HCT116 (cell line): ENCODE data around the gene CDKL4. TPM values are rescaled to one million over a fixed set of nuclear protein-coding genes. Genes with fewer than 3 reads are reported as not detected.
"Not testable (repeated sequence)": the region's sequence is repeated elsewhere in the genome, so short reads cannot be mapped to it uniquely, and the experiment has no call there.

Experiments used
- ATAC-seq: fragments of 200-7000 bp; cut with Tn5 transposase; 2 replicates; pipeline ENCODE4 v1.9.1; 2020; ENCODE audit warnings: mild to moderate bottlenecking, moderate library complexity
- BruUV-seq: library from RNA; stranded (reverse); fragments of 400-500 nt; replicated peaks from 2 replicates; lab custom pipeline; 2021; lab: Mats Ljungman, UMichigan
- CTCF ChIA-PET: fragments of 300-600 bp; sonication (Branson Sonifier 250); formaldehyde crosslinking; loops from one replicate; lab custom pipeline; 2021; ENCODE audit warnings: antibody characterized with exemption; lab: Charles Lee
- POLR2A ChIA-PET: fragments of 300-600, 350-600 bp; sonication (Branson Sonifier 250); formaldehyde crosslinking; loops from one replicate; lab custom pipeline; 2021; ENCODE audit warnings: antibody characterized with exemption; lab: Charles Lee
- RAD21 ChIA-PET, 2 experiments: fragments of 300-600 bp; sonication (Branson Sonifier 250); formaldehyde crosslinking; loops; one replicate each; lab custom pipeline; 2023; ENCODE audit warnings: low total read pairs in 2 of 2; ENCODE audit not compliant: uncharacterized antibody in 2 of 2, unreplicated experiment in 2 of 2, low non-redundant PET in 1 of 2; lab: Charles Lee
- DNase-seq: peaks from one replicate; pipeline ENCODE4 v3.0.0-alpha.2; 2010; ENCODE audit warnings: low read depth, low spot score
- H2AFZ ChIP-seq: fragments of 200-600 bp; shearing (Covaris generic), sonication (generic); 2 replicates; pipeline ENCODE4 v1.6.1; 2017; ENCODE audit warnings: low read depth, mixed run types, mixed read lengths, antibody characterized with exemption, low read length; ENCODE audit not compliant: poor library complexity, severe bottlenecking
- H3K27ac ChIP-seq: 2 replicates; pipeline ENCODE4 v1.5.1; 2012; ENCODE audit warnings: low read depth, low read length
- H3K27me3 ChIP-seq: fragments of 200-600 bp; sonication (generic); 2 replicates; pipeline ENCODE4 v1.6.1; 2016; ENCODE audit warnings: mixed run types, low read length, mixed read lengths; ENCODE audit not compliant: insufficient read depth
- H3K36me3 ChIP-seq, 2 experiments: fragments of 200-500 bp in 1 of 2; fragments of 200-600 bp in 1 of 2; sonication (Bioruptor generic) in 1 of 2; sonication (generic) in 1 of 2; 2 replicates each; pipeline versions ENCODE4 v1.5.1 to v1.6.1; 2014 to 2016; ENCODE audit warnings: low read length in 2 of 2, inconsistent platforms in 1 of 2, mixed read lengths in 1 of 2, mixed run types in 1 of 2; ENCODE audit not compliant: insufficient read depth in 2 of 2, control insufficient read depth in 1 of 2
- H3K4me1 ChIP-seq, 2 experiments: fragments of 200-600 bp in 1 of 2; sonication (generic) in 1 of 2; 2 replicates each; pipeline versions ENCODE4 v1.5.1 to v1.6.1; 2012 to 2017; ENCODE audit warnings: low read length in 2 of 2, inconsistent platforms in 1 of 2, mild to moderate bottlenecking in 1 of 2, mixed read lengths in 1 of 2, mixed run types in 1 of 2, moderate library complexity in 1 of 2; ENCODE audit not compliant: insufficient read depth in 2 of 2, control insufficient read depth in 1 of 2
- H3K4me2 ChIP-seq: fragments of 200-600 bp; sonication (generic); 2 replicates; pipeline ENCODE4 v1.6.1; 2017; ENCODE audit warnings: mixed run types, low read length, mixed read lengths
- H3K4me3 ChIP-seq, 2 experiments: fragments of 200-600 bp in 1 of 2; sonication (generic) in 1 of 2; replicated peaks in 1 of 2; 2 replicates each; pipeline ENCODE4 v1.5.1; 2011 to 2016; ENCODE audit warnings: low read length in 2 of 2, control low read depth in 1 of 2, low read depth in 1 of 2, mild to moderate bottlenecking in 1 of 2, mixed read lengths in 1 of 2, mixed run types in 1 of 2
- H3K79me2 ChIP-seq: fragments of 200-600 bp; sonication (generic); 2 replicates; pipeline ENCODE4 v1.6.1; 2017; ENCODE audit warnings: mild to moderate bottlenecking, mixed run types, low read length, moderate library complexity, mixed read lengths; ENCODE audit not compliant: insufficient read depth
- H3K9ac ChIP-seq: fragments of 200-600 bp; sonication (generic); 2 replicates; pipeline ENCODE4 v1.6.1; 2016; ENCODE audit warnings: low read length, mixed read lengths
- H3K9me2 ChIP-seq: fragments of 200-600 bp; sonication (generic), shearing (Covaris generic); 2 replicates; pipeline ENCODE4 v1.6.1; 2017; ENCODE audit warnings: mixed run types, mild to moderate bottlenecking, moderate library complexity; ENCODE audit not compliant: insufficient read depth
- H3K9me3 ChIP-seq, 2 experiments: fragments of 200-500 bp in 1 of 2; fragments of 200-600 bp in 1 of 2; sonication (Bioruptor generic) in 1 of 2; sonication (generic) in 1 of 2; 2 replicates each; pipeline ENCODE4 v1.6.1; 2014 to 2017; ENCODE audit warnings: low read length in 2 of 2, mixed read lengths in 2 of 2, inconsistent platforms in 1 of 2, low read depth in 1 of 2, mild to moderate bottlenecking in 1 of 2, mixed run types in 1 of 2, moderate library complexity in 1 of 2; ENCODE audit not compliant: control insufficient read depth in 1 of 2, insufficient read depth in 1 of 2
- H4K20me1 ChIP-seq: fragments of 200-600 bp; sonication (generic), shearing (Covaris generic); 2 replicates; pipeline ENCODE4 v1.6.1; 2017; ENCODE audit warnings: mixed run types, mild to moderate bottlenecking, moderate library complexity; ENCODE audit not compliant: insufficient read depth
- CBX3 ChIP-seq: IDR thresholded peaks from 2 replicates; pipeline ENCODE4 v1.6.1; 2012; ENCODE audit warnings: low read depth
- ELF1 ChIP-seq: IDR thresholded peaks from 2 replicates; pipeline ENCODE4 v1.6.1; 2012; ENCODE audit warnings: low read depth, borderline replicate concordance
- JUND ChIP-seq: IDR thresholded peaks from 2 replicates; pipeline ENCODE4 v1.6.1; 2012
- RAD21 ChIP-seq: IDR thresholded peaks from 2 replicates; pipeline ENCODE4 v1.6.1; 2012; ENCODE audit warnings: low read depth, mild to moderate bottlenecking
- SRF ChIP-seq: IDR thresholded peaks from 2 replicates; pipeline ENCODE4 v1.6.1; 2012; ENCODE audit warnings: low read depth
- TCF7L2 ChIP-seq: IDR thresholded peaks from 2 replicates; pipeline ENCODE4 v1.7.0; 2011; ENCODE audit warnings: borderline replicate concordance, inconsistent platforms; ENCODE audit not compliant: insufficient read depth, insufficient read length; ENCODE audit errors: extremely low read depth
- intact Hi-C: fragments of 100-400 bp; cut with micrococcal nuclease; formaldehyde crosslinking; loops from 2 replicates; pipeline ENCODE4 v1.10.0; 2022
- total RNA-seq: library from RNA; stranded (reverse); gene quantifications from one replicate; pipeline ENCODE4 v1.2.1, GENCODE V29; 2021; ENCODE audit not compliant: unreplicated experiment

The CDKL4 gene
- total RNA-seq, 1 experiment from 2014 or later: 0.27 TPM

DNA sequence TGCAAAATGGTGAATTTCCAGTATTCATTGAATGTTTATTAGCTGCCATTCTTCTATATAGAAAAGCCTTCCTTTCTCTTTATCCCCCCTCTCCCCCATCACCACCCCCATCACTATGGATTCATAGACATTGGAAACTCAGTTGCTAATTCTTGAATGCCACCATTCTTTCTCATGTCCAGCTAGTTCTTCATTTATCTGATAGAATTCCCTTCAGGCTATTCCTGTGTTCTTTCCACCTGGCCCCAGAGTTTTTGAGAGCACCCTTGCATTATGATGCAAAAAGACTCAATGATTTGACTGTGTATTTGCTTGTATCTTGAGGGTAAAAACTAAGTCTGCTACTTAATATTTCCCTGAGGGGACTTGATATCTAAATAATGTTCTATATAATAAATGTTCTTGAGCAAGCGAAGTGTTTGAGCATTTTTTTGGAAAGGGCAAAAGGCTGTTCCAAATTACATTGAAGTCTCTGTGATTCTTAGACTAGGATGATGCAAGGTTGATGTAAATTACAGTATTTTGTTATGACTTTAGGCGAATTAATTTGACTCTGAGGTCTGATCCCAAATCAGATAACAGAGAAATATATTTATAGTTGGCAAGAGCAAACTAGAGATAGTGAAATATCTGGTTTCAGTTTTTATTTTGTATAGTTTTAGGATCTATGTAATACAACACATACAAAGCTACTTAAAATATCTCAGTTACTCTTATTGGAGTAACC lies 104.1 kb downstream of the CDKL4 start (continued):
- TF ChIP-seq TCF7L2: no peak
- no peak for TF ChIP-seq CBX3
- TF ChIP-seq JUND: no peak
- no peak for TF ChIP-seq RAD21
- no peak for TF ChIP-seq ELF1

DNA sequence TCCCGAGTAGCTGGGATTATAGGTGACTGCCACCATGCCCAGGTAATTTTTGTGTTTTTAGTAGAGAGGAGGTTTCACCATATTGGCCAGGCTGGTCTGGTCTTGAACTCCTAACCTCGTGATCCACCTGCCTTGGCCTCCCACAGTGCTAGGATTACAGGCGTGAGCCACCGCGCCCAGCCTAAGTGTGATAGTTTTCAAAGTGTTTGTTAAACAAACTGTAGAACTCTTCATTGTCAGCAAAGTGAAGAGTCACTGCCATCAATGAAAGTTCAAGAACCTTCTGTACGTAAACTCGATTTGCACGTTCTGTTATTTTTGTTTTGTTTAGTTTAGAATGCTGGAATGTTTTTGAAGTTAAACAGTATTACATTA lies 104.9 kb downstream of the CDKL4 start:
- Histone ChIP-seq H3K9me3 (no peaks in the 10 kb centered on the region), H3K36me3 (no peaks in the 10 kb centered on the region), H3K9me2 (no peaks in the 10 kb centered on the region), H3K27ac (no peak overlapping the region), H3K4me2 (no peak overlapping the region), H2AFZ (no peak overlapping the region), H3K4me3 (no peak overlapping the region), H3K4me1 (no peaks in the 10 kb centered on the region), H3K79me2 (no peaks in the 10 kb centered on the region), H3K27me3 (no peaks in the 10 kb centered on the region), H4K20me1 (no peaks in the 10 kb centered on the region), H3K9ac (no peak overlapping the region)
- ChIA-PET POLR2A (no interaction called here), CTCF (no interaction called here), RAD21 (no interaction called here)
- intact Hi-C loops: no loop called here
- no peak for TF ChIP-seq CBX3
- TF ChIP-seq SRF: no peak
- DNase-seq: no peak
- ATAC-seq: no peak
- BruUV-seq: no TSS peak

DNA sequence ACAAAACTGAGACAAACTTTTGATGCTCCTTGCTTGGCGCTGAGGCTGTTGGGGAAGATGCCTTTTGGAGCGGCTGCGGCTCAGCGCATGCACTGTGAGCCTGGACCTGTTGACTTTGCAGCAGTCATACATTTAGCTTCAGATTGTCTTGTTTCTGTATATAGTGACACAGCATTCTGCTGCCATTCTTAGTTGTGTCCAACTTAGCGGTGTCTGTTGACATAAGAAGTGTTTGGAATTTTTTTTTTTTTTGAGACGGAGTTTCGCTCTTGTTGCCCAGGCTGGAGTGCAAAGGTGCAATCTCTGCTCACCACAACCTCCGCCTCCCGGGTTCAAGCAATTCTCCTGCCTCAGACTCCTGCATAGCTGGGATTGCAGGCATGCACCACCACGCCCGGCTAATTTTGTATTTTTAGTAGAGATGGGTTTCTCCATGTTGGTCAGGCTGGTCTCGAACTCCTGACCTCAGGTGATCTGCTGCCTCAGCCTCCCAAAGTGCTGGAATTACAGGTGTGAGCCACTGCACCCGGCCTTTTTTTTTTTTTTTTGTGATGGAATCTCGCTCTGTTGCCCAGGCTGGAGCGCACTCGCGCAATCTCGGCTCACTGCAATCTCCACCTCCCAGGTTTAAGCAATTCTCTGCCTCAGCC lies 105.5 kb downstream of the CDKL4 start:
- H3K36me3 ChIP-seq, intact Hi-C loops, H2AFZ ChIP-seq, H3K9ac ChIP-seq, H3K4me1 ChIP-seq, BruUV-seq, H3K9me3 ChIP-seq, H3K4me3 ChIP-seq, POLR2A ChIA-PET, H3K9me2 ChIP-seq, H4K20me1 ChIP-seq, CTCF ChIA-PET, H3K27ac ChIP-seq, H3K4me2 ChIP-seq, RAD21 ChIA-PET, H3K27me3 ChIP-seq, DNase-seq, H3K79me2 ChIP-seq, ATAC-seq: not testable (repeated sequence)
